Left ventricle myocardium inferior (tissue), 1 donor: ENCODE measurements around the gene CDYL2. TPM values are rescaled to one million over a fixed set of nuclear protein-coding genes. Genes with fewer than 3 reads are reported as not detected.

Experiments
- DNase-seq: peaks from one replicate; pipeline ENCODE4 v3.0.0-alpha.2; 2020
- H3K27ac ChIP-seq: fragments of 200-600 bp; replicated peaks from 2 replicates; pipeline ENCODE4 v1.8.0; 2021
- H3K27me3 ChIP-seq: fragments of 200-600 bp; 2 replicates; pipeline ENCODE4 v1.8.0; 2021; ENCODE audit warnings: low read depth
- H3K36me3 ChIP-seq: fragments of 200-600 bp; 2 replicates; pipeline ENCODE4 v1.8.0; 2021
- H3K4me1 ChIP-seq: fragments of 200-600 bp; 2 replicates; pipeline ENCODE4 v1.8.0; 2021
- H3K4me3 ChIP-seq: fragments of 200-600 bp; 2 replicates; pipeline ENCODE4 v1.8.0; 2021; ENCODE audit warnings: mild to moderate bottlenecking, moderate library complexity
- H3K9me3 ChIP-seq: fragments of 200-600 bp; replicated peaks from 2 replicates; pipeline ENCODE4 v1.8.0; 2021
- intact Hi-C: fragments of 100-400 bp; cut with micrococcal nuclease; formaldehyde crosslinking; loops from one replicate; pipeline ENCODE4 v1.11.0; 2022
- total RNA-seq: library from RNA; stranded (reverse); fragmentation: NEBNext Ultra II Directional; extraction: Animal tissue kit (Norgen Biotek cat#: 25700); gene quantifications from one replicate; pipeline ENCODE4 v1.2.1, GENCODE V29; 2021
- TF ChIP-seq, protein P1 (sequence below): fragments of 200-600 bp; IDR thresholded peaks from 2 replicates; pipeline ENCODE4 v1.8.0; 2021; ENCODE audit warnings: antibody characterized with exemption, mild to moderate bottlenecking, borderline replicate concordance
- donor health status: DM: no; HTN: yes; CAD: no; lungs with severe emphysema.

The CDYL2 gene
- total RNA-seq, 1 donor from 2014 or later = 3.2 TPM

DNA sequence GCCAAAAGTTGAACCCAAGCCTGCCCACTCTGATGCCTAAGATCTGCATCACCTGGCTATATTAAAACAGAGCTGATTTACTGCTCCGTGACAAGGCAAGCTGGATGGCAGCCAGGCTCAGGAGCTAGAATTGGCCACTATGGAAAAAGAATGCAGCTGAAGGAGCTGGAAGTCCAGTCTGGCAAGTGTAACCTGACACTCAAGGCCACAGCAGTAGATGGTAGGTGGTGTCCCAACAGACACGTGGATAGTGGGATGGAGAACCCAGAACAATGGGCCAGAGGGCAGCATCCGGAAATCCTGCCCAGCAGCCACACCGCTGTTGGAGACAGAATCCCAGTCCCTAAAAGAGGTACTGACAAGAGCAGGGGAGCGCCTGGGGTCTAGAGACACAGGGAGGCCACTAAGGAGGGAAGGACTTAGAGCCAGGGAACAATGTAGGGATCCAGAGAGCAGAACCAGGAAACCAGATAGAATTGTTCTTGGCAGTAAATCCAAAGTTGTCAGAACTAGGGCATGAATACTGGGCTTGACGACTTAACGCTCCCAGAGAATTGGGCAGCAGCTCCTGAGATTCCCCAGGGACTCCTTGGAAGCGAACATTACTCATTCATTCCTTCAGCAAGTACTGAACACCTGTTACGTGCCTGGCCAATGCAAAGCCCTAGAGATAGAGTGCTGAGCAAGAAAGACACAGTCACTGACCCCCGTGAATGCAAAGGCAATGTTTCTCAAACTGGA lies 85.7 kb downstream of the CDYL2 start:
- Histone ChIP-seq H3K4me1 (no peaks in the 10 kb centered on the region), H3K27ac (no peak overlapping the region), H3K27me3 (no peaks in the 10 kb centered on the region), H3K36me3 (no peaks in the 10 kb centered on the region), H3K4me3 (no peak overlapping the region), H3K9me3 (peaks cover 31% of the 10 kb centered on the region)
- DNase-seq = no peak
- intact Hi-C loops = no loop called here
- TF ChIP-seq, protein P1, sequence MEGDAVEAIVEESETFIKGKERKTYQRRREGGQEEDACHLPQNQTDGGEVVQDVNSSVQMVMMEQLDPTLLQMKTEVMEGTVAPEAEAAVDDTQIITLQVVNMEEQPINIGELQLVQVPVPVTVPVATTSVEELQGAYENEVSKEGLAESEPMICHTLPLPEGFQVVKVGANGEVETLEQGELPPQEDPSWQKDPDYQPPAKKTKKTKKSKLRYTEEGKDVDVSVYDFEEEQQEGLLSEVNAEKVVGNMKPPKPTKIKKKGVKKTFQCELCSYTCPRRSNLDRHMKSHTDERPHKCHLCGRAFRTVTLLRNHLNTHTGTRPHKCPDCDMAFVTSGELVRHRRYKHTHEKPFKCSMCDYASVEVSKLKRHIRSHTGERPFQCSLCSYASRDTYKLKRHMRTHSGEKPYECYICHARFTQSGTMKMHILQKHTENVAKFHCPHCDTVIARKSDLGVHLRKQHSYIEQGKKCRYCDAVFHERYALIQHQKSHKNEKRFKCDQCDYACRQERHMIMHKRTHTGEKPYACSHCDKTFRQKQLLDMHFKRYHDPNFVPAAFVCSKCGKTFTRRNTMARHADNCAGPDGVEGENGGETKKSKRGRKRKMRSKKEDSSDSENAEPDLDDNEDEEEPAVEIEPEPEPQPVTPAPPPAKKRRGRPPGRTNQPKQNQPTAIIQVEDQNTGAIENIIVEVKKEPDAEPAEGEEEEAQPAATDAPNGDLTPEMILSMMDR = no peak

DNA sequence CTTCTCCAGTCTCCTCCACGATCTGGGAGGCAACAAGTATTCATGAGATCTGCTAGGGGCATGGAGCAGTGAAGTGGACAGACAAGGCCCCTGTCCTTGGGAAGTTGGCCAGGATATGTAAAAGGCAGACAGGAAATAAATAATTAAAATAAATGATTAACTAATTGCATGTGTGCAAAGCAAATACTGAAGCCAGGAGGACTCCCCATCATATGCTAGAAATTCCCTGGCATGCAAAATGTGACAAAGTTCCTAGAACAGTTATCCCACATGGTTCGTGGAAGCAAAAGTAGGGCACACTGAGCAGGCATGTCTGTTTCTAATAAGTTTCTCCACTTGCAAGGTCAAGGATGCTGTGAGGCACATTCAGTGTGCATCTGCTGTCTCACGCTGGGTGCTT lies 86.8 kb downstream of the CDYL2 start:
- intact Hi-C loops = no loop called here
- Histone ChIP-seq H3K4me3 (no peak overlapping the region), H3K36me3 (no peaks in the 10 kb centered on the region), H3K4me1 (no peaks in the 10 kb centered on the region), H3K27ac (no peak overlapping the region), H3K9me3 (peaks cover 27% of the 10 kb centered on the region), H3K27me3 (no peaks in the 10 kb centered on the region)
- no peak for DNase-seq
- TF ChIP-seq, protein P1 = no peak

DNA sequence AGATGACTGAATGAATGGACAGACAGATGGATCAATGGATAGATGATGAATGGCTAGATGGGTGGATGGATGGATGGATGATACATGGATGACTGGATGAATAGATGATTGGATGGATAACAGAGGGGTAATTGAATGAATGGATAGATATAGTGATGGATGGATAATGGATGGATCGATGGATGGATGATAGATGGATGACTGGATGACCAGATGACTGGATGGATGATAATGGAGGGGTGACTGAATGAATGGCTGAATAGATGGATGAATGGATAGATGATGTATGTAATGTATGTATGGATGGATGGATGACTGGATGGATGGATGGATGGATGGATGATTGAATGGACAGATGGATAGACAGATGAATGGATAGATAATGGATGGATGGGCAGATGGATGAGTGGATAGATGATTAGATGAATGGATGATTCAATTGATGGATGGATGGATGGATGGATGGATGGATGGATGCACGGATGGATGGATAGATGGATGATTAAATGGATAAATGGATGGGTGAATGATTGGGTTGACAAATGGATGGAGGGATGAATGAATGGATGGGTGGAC lies 87.7 kb downstream of the CDYL2 start:
- intact Hi-C loops = no loop called here
- TF ChIP-seq, protein P1 = no peak
- no peaks in the 10 kb centered on the region for H3K27me3 ChIP-seq
- H3K36me3 ChIP-seq = no peaks in the 10 kb centered on the region
- no peak overlapping the region for H3K27ac ChIP-seq
- no peak overlapping the region for H3K4me3 ChIP-seq
- no peaks in the 10 kb centered on the region for H3K4me1 ChIP-seq
- no peak for DNase-seq
- H3K9me3 ChIP-seq = peaks cover 22% of the 10 kb centered on the region

DNA sequence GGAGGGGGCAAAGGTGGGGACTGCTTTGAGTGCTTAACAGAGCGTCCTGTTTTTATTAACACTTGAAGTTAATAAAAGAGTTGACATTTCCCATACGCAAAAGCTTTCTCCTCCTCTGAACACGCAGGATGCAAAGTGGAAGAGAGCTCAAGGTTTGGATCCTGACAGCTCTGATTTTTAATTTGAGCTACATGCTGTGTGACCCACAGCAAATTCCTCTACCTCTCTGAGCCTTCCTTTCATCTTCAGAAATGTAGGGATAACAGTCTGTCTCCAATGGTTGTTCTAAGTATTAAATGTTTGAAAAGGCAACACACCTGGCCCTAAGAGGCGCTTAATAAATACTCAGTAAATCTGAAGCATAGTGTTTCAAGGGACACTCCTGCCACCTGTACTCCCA lies 93.0 kb downstream of the CDYL2 start:
- no peaks in the 10 kb centered on the region for H3K4me1 ChIP-seq
- no peak overlapping the region for H3K27ac ChIP-seq
- H3K9me3 ChIP-seq = peaks cover 22% of the 10 kb centered on the region
- intact Hi-C loops = no loop called here
- H3K36me3 ChIP-seq = no peaks in the 10 kb centered on the region
- no peak overlapping the region for H3K4me3 ChIP-seq
- H3K27me3 ChIP-seq = no peaks in the 10 kb centered on the region
- TF ChIP-seq, protein P1 = no peak
- DNase-seq = no peak

DNA sequence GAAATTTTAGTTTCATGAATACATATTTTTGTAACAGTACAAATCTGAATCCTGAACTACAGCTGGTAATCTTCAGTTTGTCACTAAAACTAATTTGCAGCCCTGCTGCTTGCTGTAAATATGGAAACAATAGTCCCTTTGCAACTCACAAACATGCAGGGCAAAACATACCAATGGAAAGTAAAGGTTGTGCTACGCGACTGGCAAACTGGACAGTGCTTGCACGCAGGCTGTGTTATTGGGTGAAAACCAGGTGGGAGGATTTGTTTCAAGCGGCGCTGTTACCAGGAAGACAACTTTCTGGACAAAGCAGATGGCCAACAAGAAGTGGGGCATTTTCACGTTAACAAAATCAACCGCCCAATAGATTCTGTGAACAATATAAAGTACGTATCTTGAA lies 93.5 kb downstream of the CDYL2 start:
- H3K4me1 ChIP-seq = no peaks in the 10 kb centered on the region
- H3K27ac ChIP-seq = no peak overlapping the region
- no peak for DNase-seq
- H3K27me3 ChIP-seq = no peaks in the 10 kb centered on the region
- peaks cover 25% of the 10 kb centered on the region for H3K9me3 ChIP-seq
- H3K4me3 ChIP-seq = no peak overlapping the region
- intact Hi-C loops = no loop called here
- TF ChIP-seq, protein P1 = no peak
- no peaks in the 10 kb centered on the region for H3K36me3 ChIP-seq
